Measurements from ENCODE around the gene DKKL1. TPM values are rescaled to one million over a fixed set of nuclear protein-coding genes. Genes with fewer than 3 reads are reported as not detected.

Gene DKKL1
- total RNA-seq, 1 donor, result not detected

DNA sequence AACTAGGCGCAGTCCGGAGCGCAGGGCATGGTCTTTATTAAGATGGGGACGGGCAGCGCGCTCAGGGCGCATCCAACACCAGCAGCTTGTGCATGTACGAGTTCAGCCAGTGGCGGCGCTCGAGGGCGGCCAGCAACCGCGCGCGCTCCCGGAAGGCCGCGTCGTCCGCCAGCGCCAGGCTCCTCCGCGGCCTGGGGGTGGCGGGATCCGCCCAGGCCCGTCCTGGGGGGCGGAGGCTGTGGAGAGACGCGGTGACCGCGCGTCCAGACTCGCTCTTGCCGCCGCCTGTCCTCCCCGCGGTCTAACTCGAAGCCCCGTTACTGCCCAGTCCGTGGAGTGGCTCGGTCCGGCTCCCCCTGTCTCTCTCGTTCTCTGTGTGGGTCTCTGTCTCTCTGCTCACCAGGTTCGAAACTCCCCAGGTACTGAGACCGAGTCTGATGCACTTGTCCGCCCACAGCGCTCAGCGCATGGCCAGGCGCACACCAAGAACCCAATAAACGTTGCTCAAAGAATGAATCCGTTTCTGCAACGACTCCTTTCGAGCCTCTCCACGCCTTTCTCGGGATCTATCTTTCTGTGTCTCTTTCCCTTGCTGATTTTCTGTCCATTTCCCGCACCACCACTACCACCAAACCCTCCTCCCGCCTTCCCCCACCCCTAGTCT, 58.9 kb downstream of the DKKL1 start:
- H3K4me3 ChIP-seq (ENCODE audit: low read depth, low read length), result no peak overlapping the region
- TF ChIP-seq, protein P1, sequence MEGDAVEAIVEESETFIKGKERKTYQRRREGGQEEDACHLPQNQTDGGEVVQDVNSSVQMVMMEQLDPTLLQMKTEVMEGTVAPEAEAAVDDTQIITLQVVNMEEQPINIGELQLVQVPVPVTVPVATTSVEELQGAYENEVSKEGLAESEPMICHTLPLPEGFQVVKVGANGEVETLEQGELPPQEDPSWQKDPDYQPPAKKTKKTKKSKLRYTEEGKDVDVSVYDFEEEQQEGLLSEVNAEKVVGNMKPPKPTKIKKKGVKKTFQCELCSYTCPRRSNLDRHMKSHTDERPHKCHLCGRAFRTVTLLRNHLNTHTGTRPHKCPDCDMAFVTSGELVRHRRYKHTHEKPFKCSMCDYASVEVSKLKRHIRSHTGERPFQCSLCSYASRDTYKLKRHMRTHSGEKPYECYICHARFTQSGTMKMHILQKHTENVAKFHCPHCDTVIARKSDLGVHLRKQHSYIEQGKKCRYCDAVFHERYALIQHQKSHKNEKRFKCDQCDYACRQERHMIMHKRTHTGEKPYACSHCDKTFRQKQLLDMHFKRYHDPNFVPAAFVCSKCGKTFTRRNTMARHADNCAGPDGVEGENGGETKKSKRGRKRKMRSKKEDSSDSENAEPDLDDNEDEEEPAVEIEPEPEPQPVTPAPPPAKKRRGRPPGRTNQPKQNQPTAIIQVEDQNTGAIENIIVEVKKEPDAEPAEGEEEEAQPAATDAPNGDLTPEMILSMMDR (IDR thresholded peaks at IDR 0.05; ENCODE audit: insufficient read depth, low read depth, low read length), result peak; percentile 37
- peak; percentile 31 for DNase-seq (ENCODE audit: low read depth)

DNA sequence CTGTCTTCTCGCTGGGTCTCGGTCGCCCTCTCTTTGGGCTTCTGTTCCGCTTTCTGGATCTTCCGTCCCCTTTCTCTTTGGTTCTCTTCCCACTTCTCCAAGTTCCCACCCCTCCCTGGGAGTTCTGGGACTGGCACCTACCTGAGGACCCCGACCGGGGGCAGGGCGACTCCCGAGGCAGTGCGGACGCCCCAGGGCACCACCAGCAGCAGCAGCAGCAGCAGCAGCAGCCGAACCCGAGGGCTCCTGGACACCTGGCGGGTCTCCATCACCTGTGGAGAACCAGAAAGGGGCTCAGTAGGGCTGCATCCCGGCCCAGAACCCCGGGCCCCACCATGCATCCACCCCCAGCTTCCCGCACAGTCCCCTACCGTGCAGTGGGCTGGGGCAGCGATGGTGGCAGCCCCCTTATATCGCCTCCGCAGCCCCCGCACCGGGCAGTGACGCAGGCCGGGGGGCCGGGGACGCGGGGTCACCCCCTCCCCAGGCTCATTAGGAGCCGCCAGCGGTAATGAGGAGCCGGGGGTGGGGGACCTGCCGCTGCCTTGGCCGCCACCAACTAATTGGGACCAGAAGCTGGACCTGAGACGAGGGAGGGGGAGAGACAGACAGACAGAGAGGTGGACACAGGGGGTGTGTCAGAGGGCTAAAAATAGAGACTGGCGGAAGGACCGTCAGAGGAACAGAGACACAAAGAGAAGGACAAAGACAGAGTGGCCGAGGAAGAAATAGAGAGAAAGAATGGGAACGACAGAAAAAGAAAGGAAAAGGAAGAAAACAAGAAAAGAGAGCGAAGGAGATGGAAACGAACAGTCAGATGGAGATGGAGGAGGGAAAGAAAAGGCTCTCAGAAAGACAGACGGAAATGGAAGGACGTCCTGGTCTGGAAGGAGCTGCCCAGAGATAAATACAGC, 59.7 kb downstream of the DKKL1 start, which contains the start of gene PTH2:
Gene PTH2, minus strand, starts transcription at position 371 of the 914 bp plus-strand sequence. Its CDS starts 102 bp downstream, at position 269.
- DNase-seq (ENCODE audit: low read depth), result no peak
- H3K4me3 ChIP-seq (ENCODE audit: low read depth, low read length), result no peak within 1 kb of the TSS
- TF ChIP-seq, protein P1 (IDR thresholded peaks at IDR 0.05; ENCODE audit: insufficient read depth, low read depth, low read length), result no peak

DNA sequence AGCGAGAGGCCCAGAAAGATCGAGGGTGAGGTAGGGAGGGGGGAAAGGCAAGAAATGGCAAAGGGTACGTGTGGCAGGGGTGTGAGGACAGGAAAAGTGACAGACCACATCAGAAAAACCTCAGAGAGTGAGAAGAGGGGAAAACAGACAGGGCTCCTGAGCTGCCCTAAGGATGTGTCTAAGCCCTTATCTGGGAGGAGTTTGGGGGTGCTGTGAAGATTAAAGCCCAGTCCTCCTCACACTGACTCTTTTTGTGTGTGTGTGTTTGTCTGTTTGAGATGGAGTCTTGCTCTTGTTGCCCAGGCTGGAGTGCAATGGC, 60.3 kb downstream of the DKKL1 start:
- no peak for DNase-seq (ENCODE audit: low read depth)
- TF ChIP-seq, protein P1 (IDR thresholded peaks at IDR 0.05; ENCODE audit: insufficient read depth, low read depth, low read length), result no peak
- no peak overlapping the region for H3K4me3 ChIP-seq (ENCODE audit: low read depth, low read length)

Other genes starting within 250 kb of the DKKL1 start
- gene LIN7B, start 249.5 kb upstream of the DKKL1 start, total RNA-seq, result 4.8 and 6.5 TPM in 2 replicates
- 0.32 TPM in 1 of 2 replicates, not detected in the other for gene C19orf73, start 244.7 kb upstream of the DKKL1 start, total RNA-seq
- gene PPFIA3, start 244.3 kb upstream of the DKKL1 start, total RNA-seq, result 1.6 and 2.2 TPM in 2 replicates
- under 0.01 TPM in 1 of 2 replicates, not detected in the other for gene HRC, start 208.5 kb upstream of the DKKL1 start, total RNA-seq
- gene TRPM4, start 206.1 kb upstream of the DKKL1 start, total RNA-seq, result 17.3 and 18.0 TPM in 2 replicates
- gene SLC6A16, start 38.7 kb upstream of the DKKL1 start, total RNA-seq, result 0.64 TPM in 1 of 2 replicates, not detected in the other
- not detected in 2 replicates for gene CD37, start 28.5 kb upstream of the DKKL1 start, total RNA-seq
- 37.6 and 38.7 TPM in 2 replicates for gene TEAD2, start 1.5 kb upstream of the DKKL1 start, total RNA-seq
- not detected in 2 replicates for gene KASH5, start 24.4 kb downstream of the DKKL1 start, total RNA-seq
- gene PTH2, start 59.6 kb downstream of the DKKL1 start, total RNA-seq, result not detected in 2 replicates
- gene GFY, start 61.5 kb downstream of the DKKL1 start, total RNA-seq, result not detected in 2 replicates
- gene SLC17A7, start 77.7 kb downstream of the DKKL1 start, total RNA-seq, result not detected in 2 replicates
- gene PIH1D1, start 87.9 kb downstream of the DKKL1 start, total RNA-seq, result 91.1 and 107 TPM in 2 replicates
- 17.7 and 40.6 TPM in 2 replicates for gene ALDH16A1, start 89.3 kb downstream of the DKKL1 start, total RNA-seq
- gene FLT3LG, start 110.3 kb downstream of the DKKL1 start, total RNA-seq, result 2.6 and 4.8 TPM in 2 replicates
- 1,887 and 2,774 TPM in 2 replicates for gene RPL13A, start 123.7 kb downstream of the DKKL1 start, total RNA-seq
- 1,679 and 1,912 TPM in 2 replicates for gene RPS11, start 132.6 kb downstream of the DKKL1 start, total RNA-seq
- gene FCGRT, start 148.8 kb downstream of the DKKL1 start, total RNA-seq, result 39.7 and 44.8 TPM in 2 replicates
- gene RCN3, start 164.1 kb downstream of the DKKL1 start, total RNA-seq, result 115 and 162 TPM in 2 replicates
- gene NOSIP, start 216.7 kb downstream of the DKKL1 start, total RNA-seq, result 76.9 and 101 TPM in 2 replicates
- gene PRRG2, start 217.4 kb downstream of the DKKL1 start, total RNA-seq, result 0.32 and 0.43 TPM in 2 replicates
- gene PRR12, start 227.3 kb downstream of the DKKL1 start, total RNA-seq, result 3.0 and 3.9 TPM in 2 replicates

Data from fibroblast of villous mesenchyme (primary cell).